Right atrium auricular region (tissue), 2 donors: ENCODE results near the gene CSRNP3. TPM values are rescaled to one million over a fixed set of nuclear protein-coding genes. Genes with fewer than 3 reads are reported as not detected.

Experiments used
- DNase-seq: peaks from one replicate; pipeline ENCODE4 v3.0.0-alpha.2; 2019; ENCODE audit warnings: low spot score
- H3K27ac ChIP-seq, 2 donors: fragments of 200-600 bp; sonication (generic); 1 replicate in 1 of 2; 2 replicates in 1 of 2; pipeline ENCODE4 v1.5.1; 2016 to 2019
- H3K27me3 ChIP-seq, 2 donors: fragments of 200-600 bp; sonication (generic); one replicate each; pipeline versions ENCODE4 v1.5.1 to v1.6.0; 2017 to 2019
- H3K36me3 ChIP-seq: fragments of 200-600 bp; sonication (generic); one replicate; pipeline ENCODE4 v1.5.1; 2016
- H3K4me1 ChIP-seq, 2 donors: fragments of 200-600 bp; sonication (generic); one replicate each; pipeline versions ENCODE4 v1.5.1 to v1.6.0; 2017 to 2019
- H3K4me3 ChIP-seq, 2 donors: fragments of 200-600 bp; sonication (generic); 1 replicate in 1 of 2; 2 replicates in 1 of 2; pipeline ENCODE4 v1.5.1; 2017 to 2019; ENCODE audit warnings: mild to moderate bottlenecking in 1 of 2, moderate library complexity in 1 of 2
- H3K9me3 ChIP-seq, 2 donors: fragments of 200-600 bp; sonication (generic); one replicate each; pipeline ENCODE4 v1.5.1; 2019
- total RNA-seq, 2 donors: library from RNA; depleted of rRNA; stranded (reverse); fragments of >200 nt; gene quantifications; one replicate each; pipeline ENCODE4 v1.1.0, GENCODE V29; 2016
- TF ChIP-seq, protein P1 (sequence below), 2 donors: fragments of 200-600 bp; sonication (generic); IDR thresholded peaks; one replicate each; pipeline ENCODE4 v1.5.1; 2019; ENCODE audit warnings: antibody characterized with exemption in 2 of 2

The CSRNP3 gene
- total RNA-seq, 2 donors from 2014 or later: 1.3 to 4.5 TPM

GRCh38 chr2:165544897-165545296 lies 75.4 kb downstream of the CSRNP3 start:
- no peaks in the 10 kb centered on the region for H3K4me1 ChIP-seq
- no peak overlapping the region for H3K27ac ChIP-seq
- H3K4me3 ChIP-seq: no peak overlapping the region
- H3K9me3 ChIP-seq: no peaks in the 10 kb centered on the region
- no peak for DNase-seq
- H3K27me3 ChIP-seq: no peaks in the 10 kb centered on the region
- no peaks in the 10 kb centered on the region for H3K36me3 ChIP-seq
- TF ChIP-seq, protein P1, sequence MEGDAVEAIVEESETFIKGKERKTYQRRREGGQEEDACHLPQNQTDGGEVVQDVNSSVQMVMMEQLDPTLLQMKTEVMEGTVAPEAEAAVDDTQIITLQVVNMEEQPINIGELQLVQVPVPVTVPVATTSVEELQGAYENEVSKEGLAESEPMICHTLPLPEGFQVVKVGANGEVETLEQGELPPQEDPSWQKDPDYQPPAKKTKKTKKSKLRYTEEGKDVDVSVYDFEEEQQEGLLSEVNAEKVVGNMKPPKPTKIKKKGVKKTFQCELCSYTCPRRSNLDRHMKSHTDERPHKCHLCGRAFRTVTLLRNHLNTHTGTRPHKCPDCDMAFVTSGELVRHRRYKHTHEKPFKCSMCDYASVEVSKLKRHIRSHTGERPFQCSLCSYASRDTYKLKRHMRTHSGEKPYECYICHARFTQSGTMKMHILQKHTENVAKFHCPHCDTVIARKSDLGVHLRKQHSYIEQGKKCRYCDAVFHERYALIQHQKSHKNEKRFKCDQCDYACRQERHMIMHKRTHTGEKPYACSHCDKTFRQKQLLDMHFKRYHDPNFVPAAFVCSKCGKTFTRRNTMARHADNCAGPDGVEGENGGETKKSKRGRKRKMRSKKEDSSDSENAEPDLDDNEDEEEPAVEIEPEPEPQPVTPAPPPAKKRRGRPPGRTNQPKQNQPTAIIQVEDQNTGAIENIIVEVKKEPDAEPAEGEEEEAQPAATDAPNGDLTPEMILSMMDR (IDR thresholded peaks at IDR 0.05): no peak

DNA sequence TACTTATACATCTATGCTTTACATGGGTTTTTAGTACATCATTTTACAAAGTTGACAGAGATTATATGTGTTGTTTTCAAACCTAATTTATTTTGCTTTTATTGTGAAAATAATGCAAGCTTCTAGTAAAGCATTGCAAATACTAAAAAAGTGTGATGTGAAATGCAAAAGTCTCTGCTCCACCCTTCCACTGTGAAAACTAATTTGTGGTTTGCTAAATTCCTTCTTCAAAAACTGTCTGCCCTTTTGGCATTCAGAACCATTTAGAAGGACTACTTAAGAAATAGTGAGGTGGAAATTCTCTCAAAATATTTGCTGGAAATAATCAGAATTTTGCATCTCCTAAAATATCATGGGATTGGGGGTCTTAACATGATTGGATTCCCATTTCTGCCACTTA lies 78.4 kb downstream of the CSRNP3 start:
- Histone ChIP-seq H3K27ac (no peak overlapping the region), H3K27me3 (no peaks in the 10 kb centered on the region), H3K4me1 (no peaks in the 10 kb centered on the region), H3K9me3 (no peaks in the 10 kb centered on the region), H3K4me3 (no peak overlapping the region), H3K36me3 (no peaks in the 10 kb centered on the region)
- no peak for DNase-seq
- TF ChIP-seq, protein P1 (IDR thresholded peaks at IDR 0.05): no peak

DNA sequence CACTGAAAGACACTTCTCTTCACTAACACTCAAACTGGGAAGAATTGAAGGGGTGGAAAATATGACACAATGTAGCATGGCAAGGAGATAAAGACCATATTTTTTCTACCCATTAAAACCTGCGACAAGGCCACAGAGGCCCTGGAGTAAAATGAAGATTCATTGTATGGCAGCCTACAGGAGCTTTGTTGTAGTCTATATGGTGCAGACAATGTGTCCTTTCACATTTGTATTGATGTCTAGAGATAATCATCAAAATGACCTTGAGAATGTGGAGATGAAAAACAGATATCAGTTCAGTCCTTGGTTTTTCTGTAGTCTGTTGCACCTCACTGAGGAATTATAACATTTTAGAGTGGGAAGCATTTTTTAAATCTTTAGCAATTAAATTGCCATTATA lies 80.1 kb downstream of the CSRNP3 start:
- no peaks in the 10 kb centered on the region for H3K9me3 ChIP-seq
- DNase-seq: no peak
- TF ChIP-seq, protein P1 (IDR thresholded peaks at IDR 0.05): no peak
- no peaks in the 10 kb centered on the region for H3K27me3 ChIP-seq
- no peaks in the 10 kb centered on the region for H3K36me3 ChIP-seq
- no peak overlapping the region for H3K27ac ChIP-seq
- no peaks in the 10 kb centered on the region for H3K4me1 ChIP-seq
- H3K4me3 ChIP-seq: no peak overlapping the region

DNA sequence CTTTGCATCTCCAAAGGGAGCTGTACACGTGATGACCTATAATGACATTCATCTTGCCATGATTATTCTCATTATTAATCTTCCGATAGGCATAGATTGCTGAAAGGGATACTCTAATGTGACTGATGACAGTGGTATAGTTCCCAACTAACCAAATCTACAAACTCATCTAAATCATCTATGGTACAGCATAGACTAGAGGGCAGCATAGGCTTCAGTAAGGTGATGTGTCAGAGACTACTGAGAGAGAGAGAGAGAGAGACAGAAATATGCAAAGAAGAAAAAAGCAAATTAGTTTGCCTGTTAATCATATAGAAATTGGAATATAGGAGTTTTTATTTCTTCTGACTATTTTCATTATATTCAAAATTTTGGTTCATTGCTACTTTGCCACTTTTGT lies 89.3 kb downstream of the CSRNP3 start:
- Histone ChIP-seq H3K36me3 (no peaks in the 10 kb centered on the region), H3K4me1 (no peaks in the 10 kb centered on the region), H3K4me3 (no peak overlapping the region), H3K27ac (no peak overlapping the region), H3K27me3 (no peaks in the 10 kb centered on the region), H3K9me3 (no peaks in the 10 kb centered on the region)
- no peak for DNase-seq
- TF ChIP-seq, protein P1 (IDR thresholded peaks at IDR 0.05): no peak

DNA sequence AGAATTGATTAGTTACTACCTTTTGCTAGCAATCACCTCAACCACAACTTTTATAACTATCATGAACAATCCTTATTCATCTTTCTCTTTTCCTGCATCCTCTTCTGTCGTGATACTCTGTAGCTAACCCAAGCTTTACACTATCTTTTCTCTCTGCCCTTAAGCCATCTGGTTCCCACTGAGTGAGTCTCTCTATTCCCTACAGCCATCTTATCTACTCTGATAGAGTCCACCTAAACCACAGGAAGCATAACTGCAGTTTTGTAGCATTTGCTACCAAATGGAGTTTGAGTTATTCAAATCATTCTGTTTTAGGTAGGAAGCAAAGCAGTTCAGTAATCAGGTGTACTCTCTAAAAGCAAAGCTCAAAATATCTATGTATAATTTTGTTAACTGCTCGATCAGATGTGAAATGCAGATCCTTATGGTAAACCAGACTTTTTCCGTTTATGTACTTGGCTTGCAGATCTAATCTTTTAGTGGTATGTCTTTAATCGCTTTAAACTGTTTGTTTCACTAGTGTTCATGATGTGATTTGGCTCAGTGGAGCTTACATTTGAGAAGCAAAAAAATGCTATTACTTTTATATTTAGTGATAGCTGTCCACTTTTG lies 91.0 kb downstream of the CSRNP3 start:
- Histone ChIP-seq H3K27ac (no peak overlapping the region), H3K36me3 (no peaks in the 10 kb centered on the region), H3K4me3 (no peak overlapping the region), H3K9me3 (no peaks in the 10 kb centered on the region), H3K4me1 (no peaks in the 10 kb centered on the region), H3K27me3 (no peaks in the 10 kb centered on the region)
- DNase-seq: no peak
- TF ChIP-seq, protein P1 (IDR thresholded peaks at IDR 0.05): no peak

DNA sequence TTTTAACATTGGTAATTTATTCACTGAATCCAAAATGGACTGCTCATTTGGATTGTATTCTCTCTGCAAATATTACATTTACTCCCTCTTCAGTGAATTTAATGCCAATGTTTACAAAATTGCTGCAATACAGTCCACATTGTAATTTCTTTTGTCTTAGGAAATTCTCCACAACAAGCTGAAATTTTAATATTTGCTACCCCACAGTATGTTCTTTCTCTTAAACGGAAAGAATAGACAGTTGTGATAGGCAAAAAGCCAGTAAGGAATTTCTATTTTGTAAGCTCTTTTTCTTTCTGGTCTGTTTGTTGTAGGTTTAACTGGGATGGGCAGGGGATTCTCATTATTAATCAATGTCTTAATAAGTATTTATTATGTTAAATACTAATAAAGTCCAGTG lies 92.0 kb downstream of the CSRNP3 start:
- no peaks in the 10 kb centered on the region for H3K36me3 ChIP-seq
- H3K9me3 ChIP-seq: no peaks in the 10 kb centered on the region
- H3K27ac ChIP-seq: no peak overlapping the region
- no peak for DNase-seq
- TF ChIP-seq, protein P1 (IDR thresholded peaks at IDR 0.05): no peak
- H3K4me3 ChIP-seq: no peak overlapping the region
- no peaks in the 10 kb centered on the region for H3K4me1 ChIP-seq
- no peaks in the 10 kb centered on the region for H3K27me3 ChIP-seq
